HUES48 (cell line): Measurements from ENCODE around the gene TNFSF10.
A peak's percentile ranks its signal among the peaks of the same experiment; 100 is the strongest.

Experiments used
- H3K27ac ChIP-seq: one replicate; pipeline ENCODE4 v1.7.0; 2013; ENCODE audit warnings: low read depth, low read length, inconsistent platforms
- H3K27me3 ChIP-seq: 2 replicates; pipeline ENCODE4 v1.6.1; 2013; ENCODE audit warnings: mild to moderate bottlenecking, low read length; ENCODE audit not compliant: control insufficient read depth, insufficient read depth
- H3K36me3 ChIP-seq: 2 replicates; pipeline ENCODE4 v1.6.1; 2013; ENCODE audit warnings: low read length; ENCODE audit not compliant: control insufficient read depth, insufficient read depth
- H3K4me1 ChIP-seq: 2 replicates; pipeline ENCODE4 v1.6.1; 2013; ENCODE audit warnings: mild to moderate bottlenecking, low read length; ENCODE audit not compliant: control insufficient read depth, insufficient read depth
- H3K4me3 ChIP-seq: 2 replicates; pipeline ENCODE4 v1.5.1; 2013; ENCODE audit warnings: mild to moderate bottlenecking, low read depth, low read length
- H3K9ac ChIP-seq: 2 replicates; pipeline ENCODE4 v1.6.1; 2013; ENCODE audit warnings: mild to moderate bottlenecking, low read depth, low read length, moderate library complexity
- H3K9me3 ChIP-seq: 2 replicates; pipeline ENCODE4 v1.6.1; 2013; ENCODE audit warnings: low read length; ENCODE audit not compliant: control insufficient read depth, insufficient read depth

The TNFSF10 gene

DNA sequence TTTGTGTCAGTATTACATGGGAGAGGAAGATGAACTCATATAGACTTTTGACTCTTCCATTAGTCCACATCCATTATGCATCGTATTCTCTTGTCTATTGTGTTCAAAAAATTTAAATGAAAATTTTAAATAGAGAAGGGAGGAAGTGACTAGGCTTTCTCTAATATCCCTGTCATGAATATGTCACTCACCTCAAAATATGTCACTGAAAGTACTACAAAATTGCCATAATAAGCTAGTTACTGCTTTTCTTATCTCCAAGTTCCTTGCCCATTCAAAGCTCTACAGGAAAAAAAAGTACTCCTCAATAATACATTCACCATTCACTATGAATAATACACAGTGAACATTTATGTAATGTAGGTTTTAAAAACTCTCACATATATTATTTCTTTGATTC, 52.6 kb downstream of the TNFSF10 start:
- Histone ChIP-seq H3K4me3 (no peak overlapping the region), H3K27ac (no peak overlapping the region), H3K4me1 (no peaks in the 10 kb centered on the region), H3K9me3 (no peaks in the 10 kb centered on the region), H3K9ac (no peak overlapping the region), H3K36me3 (no peaks in the 10 kb centered on the region), H3K27me3 (no peaks in the 10 kb centered on the region)

DNA sequence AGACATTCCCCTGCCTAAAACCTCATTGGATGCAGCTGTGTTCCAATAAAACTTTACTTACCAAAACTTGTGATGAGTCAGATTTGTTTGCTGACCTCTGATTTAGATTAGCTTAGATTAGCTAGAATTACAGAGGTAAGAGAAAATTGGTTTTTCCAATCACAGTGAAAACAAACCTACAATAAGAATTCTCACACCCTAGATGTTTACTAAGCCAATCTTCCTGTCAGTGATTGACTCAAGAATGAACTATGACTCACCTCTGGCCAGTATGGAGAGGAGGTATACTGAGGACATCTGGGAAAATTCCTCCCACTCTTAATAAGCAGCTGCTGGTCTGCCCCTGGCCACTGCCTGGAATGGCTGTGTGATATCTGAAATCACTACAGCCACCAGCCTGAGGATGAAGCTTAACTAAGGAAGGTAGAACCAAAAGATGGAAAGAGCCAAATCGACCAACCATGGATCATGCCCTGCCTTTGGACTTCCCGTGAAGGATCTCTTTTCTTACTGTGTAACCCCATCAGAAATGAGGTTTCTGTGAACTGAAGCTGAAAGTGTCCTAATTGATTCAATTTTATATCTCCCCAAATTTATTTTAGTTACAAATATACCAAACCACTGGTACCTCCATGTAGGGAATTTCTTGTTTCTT, 55.9 kb downstream of the TNFSF10 start:
- Histone ChIP-seq H3K9me3 (no peaks in the 10 kb centered on the region), H3K27me3 (no peaks in the 10 kb centered on the region), H3K9ac (no peak overlapping the region), H3K36me3 (no peaks in the 10 kb centered on the region), H3K4me3 (no peak overlapping the region), H3K4me1 (no peaks in the 10 kb centered on the region), H3K27ac (peak overlapping the region; percentile 35)

- Histone ChIP-seq H3K4me3 (no peak overlapping the region), H3K9ac (no peak overlapping the region), H3K4me1 (no peaks in the 10 kb centered on the region), H3K27ac (peak overlapping the region; percentile 35), H3K9me3 (no peaks in the 10 kb centered on the region), H3K36me3 (no peaks in the 10 kb centered on the region), H3K27me3 (no peaks in the 10 kb centered on the region)
Observed at GRCh38 chr3:172466553-172467130, 56.6 kb downstream of the TNFSF10 start.

GRCh38 chr3:172465281-172465680, 57.9 kb downstream of the TNFSF10 start:
- no peaks in the 10 kb centered on the region for H3K27me3 ChIP-seq
- no peak overlapping the region for H3K27ac ChIP-seq
- H3K36me3 ChIP-seq, result no peaks in the 10 kb centered on the region
- no peaks in the 10 kb centered on the region for H3K9me3 ChIP-seq
- no peak overlapping the region for H3K4me3 ChIP-seq
- H3K4me1 ChIP-seq, result no peaks in the 10 kb centered on the region
- H3K9ac ChIP-seq, result no peak overlapping the region

DNA sequence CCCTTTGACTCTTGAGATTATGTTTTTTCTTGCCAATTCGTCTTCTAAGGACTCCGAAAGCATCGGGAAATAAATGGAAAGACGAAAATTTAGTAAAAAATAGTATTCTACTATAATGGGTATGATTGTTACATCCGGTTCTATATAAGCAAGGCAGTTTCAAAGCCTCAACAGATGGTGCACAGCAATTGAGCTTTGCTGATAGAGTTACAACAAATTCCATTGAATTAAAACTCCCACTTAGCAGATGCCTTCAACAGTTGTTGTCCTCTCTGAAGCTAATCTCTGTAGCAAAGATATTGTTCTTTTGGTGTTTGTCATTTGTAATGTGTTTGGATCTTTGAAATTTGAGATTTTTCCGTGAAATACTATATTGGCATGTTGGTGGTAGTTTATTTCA, 58.9 kb downstream of the TNFSF10 start:
- Histone ChIP-seq H3K4me1 (no peaks in the 10 kb centered on the region), H3K4me3 (no peak overlapping the region), H3K27me3 (no peaks in the 10 kb centered on the region), H3K9ac (no peak overlapping the region), H3K27ac (no peak overlapping the region), H3K36me3 (no peaks in the 10 kb centered on the region), H3K9me3 (no peaks in the 10 kb centered on the region)

DNA sequence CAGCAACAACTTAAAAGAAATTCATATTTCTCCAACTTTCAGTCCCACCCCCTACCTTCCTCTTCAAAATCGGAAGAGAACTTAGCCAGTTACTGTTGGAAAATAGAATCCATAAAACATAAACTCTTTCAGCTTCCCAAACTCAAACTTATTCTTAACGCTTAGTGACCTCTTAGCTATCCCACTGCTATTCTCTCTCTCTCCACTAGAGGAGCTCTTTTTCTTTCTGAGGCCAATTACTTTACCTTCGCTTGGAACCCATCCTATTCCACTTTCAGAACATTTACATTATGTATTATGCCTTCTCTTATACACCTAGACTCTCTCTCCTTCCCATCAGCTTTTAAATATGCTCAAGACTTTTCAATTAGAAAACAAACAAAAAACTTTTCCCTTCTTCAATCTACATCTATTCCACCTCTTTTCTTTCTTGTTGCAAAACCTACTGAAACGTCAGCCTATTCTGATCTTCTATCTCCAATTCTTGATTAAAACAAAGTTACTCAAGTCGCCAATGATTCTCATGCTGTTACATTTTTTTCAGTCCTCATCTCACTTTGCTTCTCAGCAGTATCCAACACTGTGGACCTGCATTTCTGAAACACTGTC, 61.6 kb downstream of the TNFSF10 start:
- no peaks in the 10 kb centered on the region for H3K9me3 ChIP-seq
- H3K27ac ChIP-seq, result no peak overlapping the region
- no peaks in the 10 kb centered on the region for H3K36me3 ChIP-seq
- H3K4me3 ChIP-seq, result no peak overlapping the region
- no peaks in the 10 kb centered on the region for H3K4me1 ChIP-seq
- H3K27me3 ChIP-seq, result no peaks in the 10 kb centered on the region
- H3K9ac ChIP-seq, result no peak overlapping the region

GRCh38 chr3:172456404-172456803, 66.8 kb downstream of the TNFSF10 start:
- Histone ChIP-seq H3K4me3 (no peak overlapping the region), H3K9ac (no peak overlapping the region), H3K27ac (no peak overlapping the region), H3K9me3 (no peaks in the 10 kb centered on the region), H3K27me3 (peaks cover 2% of the 10 kb centered on the region), H3K4me1 (no peaks in the 10 kb centered on the region), H3K36me3 (no peaks in the 10 kb centered on the region)
